GM12865 (cell line): ENCODE data around the gene DYTN.

ENCODE experiments used
- DNase-seq: peaks from one replicate; pipeline ENCODE4 v3.0.0; 2010; ENCODE audit warnings: low read depth
- H3K4me3 ChIP-seq: 2 replicates; pipeline ENCODE4 v1.5.1; 2011; ENCODE audit warnings: mild to moderate bottlenecking, low read depth, low read length, control low read depth
- CTCF ChIP-seq: IDR thresholded peaks from 2 replicates; pipeline ENCODE4 v1.5.1; 2011; ENCODE audit warnings: low read length, control low read depth, low read depth, inconsistent platforms; ENCODE audit not compliant: insufficient read depth; ENCODE audit errors: missing control alignments

Gene DYTN

GRCh38 chr2:206683546-206683945 lies 34.6 kb downstream of the DYTN start:
- H3K4me3 ChIP-seq: no peak overlapping the region
- TF ChIP-seq CTCF: no peak
- DNase-seq: no peak

- TF ChIP-seq CTCF: no peak
Measured at GRCh38 chr2:206670531-206671319, 47.5 kb downstream of the DYTN start.

GRCh38 chr2:206665251-206665650 lies 52.9 kb downstream of the DYTN start:
- no peak overlapping the region for H3K4me3 ChIP-seq
- no peak for DNase-seq
- TF ChIP-seq CTCF: no peak

More at GRCh38 chr2:206670531-206671319, 47.5 kb downstream of the DYTN start:
- no peak for DNase-seq
- H3K4me3 ChIP-seq: no peak overlapping the region

GRCh38 chr2:206657087-206657486 lies 61.1 kb downstream of the DYTN start:
- H3K4me3 ChIP-seq: no peak overlapping the region
- TF ChIP-seq CTCF: no peak
- DNase-seq: no peak

- no peak for TF ChIP-seq CTCF
- no peak for DNase-seq
- H3K4me3 ChIP-seq: no peak overlapping the region
Measured at GRCh38 chr2:206647985-206648384, 70.2 kb downstream of the DYTN start.

- TF ChIP-seq CTCF: no peak
- DNase-seq: peak; percentile 15
- H3K4me3 ChIP-seq: no peak within 1 kb of the TSS
Measured at GRCh38 chr2:206642075-206643025, 75.8 kb downstream of the DYTN start, which contains the start of gene FAM237A. Gene FAM237A, plus strand, starts transcription at chr2:206642487. Its CDS starts 1,750 bp downstream, at chr2:206644237.
